ENCODE measurements around the gene ST6GAL1.

DNA sequence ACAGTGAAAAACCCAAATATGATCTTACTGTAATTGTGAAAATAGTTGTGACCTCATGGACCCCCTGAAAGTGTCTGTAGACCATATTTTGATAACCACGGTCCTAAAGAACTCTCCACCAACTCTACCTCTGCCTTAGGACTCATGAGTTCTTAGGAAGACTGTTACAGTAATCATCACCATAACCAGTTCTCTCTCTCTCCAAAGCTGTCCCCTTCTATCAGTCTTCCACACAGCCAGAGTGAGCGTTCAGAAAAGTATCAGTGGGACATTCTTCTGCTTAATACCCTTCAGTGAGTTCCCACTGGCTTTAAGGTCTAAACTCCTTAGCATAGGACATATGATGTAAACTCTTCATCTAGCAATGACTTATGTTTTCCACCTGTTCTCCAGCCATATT lies 27.6 kb upstream of the ST6GAL1 start:
- TF ChIP-seq, protein P1, sequence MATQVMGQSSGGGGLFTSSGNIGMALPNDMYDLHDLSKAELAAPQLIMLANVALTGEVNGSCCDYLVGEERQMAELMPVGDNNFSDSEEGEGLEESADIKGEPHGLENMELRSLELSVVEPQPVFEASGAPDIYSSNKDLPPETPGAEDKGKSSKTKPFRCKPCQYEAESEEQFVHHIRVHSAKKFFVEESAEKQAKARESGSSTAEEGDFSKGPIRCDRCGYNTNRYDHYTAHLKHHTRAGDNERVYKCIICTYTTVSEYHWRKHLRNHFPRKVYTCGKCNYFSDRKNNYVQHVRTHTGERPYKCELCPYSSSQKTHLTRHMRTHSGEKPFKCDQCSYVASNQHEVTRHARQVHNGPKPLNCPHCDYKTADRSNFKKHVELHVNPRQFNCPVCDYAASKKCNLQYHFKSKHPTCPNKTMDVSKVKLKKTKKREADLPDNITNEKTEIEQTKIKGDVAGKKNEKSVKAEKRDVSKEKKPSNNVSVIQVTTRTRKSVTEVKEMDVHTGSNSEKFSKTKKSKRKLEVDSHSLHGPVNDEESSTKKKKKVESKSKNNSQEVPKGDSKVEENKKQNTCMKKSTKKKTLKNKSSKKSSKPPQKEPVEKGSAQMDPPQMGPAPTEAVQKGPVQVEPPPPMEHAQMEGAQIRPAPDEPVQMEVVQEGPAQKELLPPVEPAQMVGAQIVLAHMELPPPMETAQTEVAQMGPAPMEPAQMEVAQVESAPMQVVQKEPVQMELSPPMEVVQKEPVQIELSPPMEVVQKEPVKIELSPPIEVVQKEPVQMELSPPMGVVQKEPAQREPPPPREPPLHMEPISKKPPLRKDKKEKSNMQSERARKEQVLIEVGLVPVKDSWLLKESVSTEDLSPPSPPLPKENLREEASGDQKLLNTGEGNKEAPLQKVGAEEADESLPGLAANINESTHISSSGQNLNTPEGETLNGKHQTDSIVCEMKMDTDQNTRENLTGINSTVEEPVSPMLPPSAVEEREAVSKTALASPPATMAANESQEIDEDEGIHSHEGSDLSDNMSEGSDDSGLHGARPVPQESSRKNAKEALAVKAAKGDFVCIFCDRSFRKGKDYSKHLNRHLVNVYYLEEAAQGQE (IDR thresholded peaks at IDR 0.05; ENCODE audit: insufficient read depth in 1 of 2, low read depth in 2 of 2, low read length in 1 of 2), result no peak
- TF ChIP-seq, protein P2, sequence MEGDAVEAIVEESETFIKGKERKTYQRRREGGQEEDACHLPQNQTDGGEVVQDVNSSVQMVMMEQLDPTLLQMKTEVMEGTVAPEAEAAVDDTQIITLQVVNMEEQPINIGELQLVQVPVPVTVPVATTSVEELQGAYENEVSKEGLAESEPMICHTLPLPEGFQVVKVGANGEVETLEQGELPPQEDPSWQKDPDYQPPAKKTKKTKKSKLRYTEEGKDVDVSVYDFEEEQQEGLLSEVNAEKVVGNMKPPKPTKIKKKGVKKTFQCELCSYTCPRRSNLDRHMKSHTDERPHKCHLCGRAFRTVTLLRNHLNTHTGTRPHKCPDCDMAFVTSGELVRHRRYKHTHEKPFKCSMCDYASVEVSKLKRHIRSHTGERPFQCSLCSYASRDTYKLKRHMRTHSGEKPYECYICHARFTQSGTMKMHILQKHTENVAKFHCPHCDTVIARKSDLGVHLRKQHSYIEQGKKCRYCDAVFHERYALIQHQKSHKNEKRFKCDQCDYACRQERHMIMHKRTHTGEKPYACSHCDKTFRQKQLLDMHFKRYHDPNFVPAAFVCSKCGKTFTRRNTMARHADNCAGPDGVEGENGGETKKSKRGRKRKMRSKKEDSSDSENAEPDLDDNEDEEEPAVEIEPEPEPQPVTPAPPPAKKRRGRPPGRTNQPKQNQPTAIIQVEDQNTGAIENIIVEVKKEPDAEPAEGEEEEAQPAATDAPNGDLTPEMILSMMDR (IDR thresholded peaks at IDR 0.05), result no peak
- TF ChIP-seq POLR2AphosphoS5 (IDR thresholded peaks at IDR 0.05; ENCODE audit: low read depth, low read length), result no peak
